ENCODE results near the gene CYP46A1.

CYP46A1 gene

GRCh38 chr14:99676657-99677056 lies 7.4 kb upstream of the CYP46A1 start:
- ATAC-seq = peak; percentile 47
- H3K4me3 Mint-ChIP-seq = no peak overlapping the region
- peak overlapping the region; percentile 61 for H3K27ac Mint-ChIP-seq
- H3K36me3 Mint-ChIP-seq = no peaks in the 10 kb centered on the region
- peaks cover 4% of the 10 kb centered on the region for H3K9me3 Mint-ChIP-seq
- H3K4me1 Mint-ChIP-seq = peaks cover 30% of the 10 kb centered on the region
- no peak for DNase-seq (ENCODE audit: low spot score in 2 of 2)

DNA sequence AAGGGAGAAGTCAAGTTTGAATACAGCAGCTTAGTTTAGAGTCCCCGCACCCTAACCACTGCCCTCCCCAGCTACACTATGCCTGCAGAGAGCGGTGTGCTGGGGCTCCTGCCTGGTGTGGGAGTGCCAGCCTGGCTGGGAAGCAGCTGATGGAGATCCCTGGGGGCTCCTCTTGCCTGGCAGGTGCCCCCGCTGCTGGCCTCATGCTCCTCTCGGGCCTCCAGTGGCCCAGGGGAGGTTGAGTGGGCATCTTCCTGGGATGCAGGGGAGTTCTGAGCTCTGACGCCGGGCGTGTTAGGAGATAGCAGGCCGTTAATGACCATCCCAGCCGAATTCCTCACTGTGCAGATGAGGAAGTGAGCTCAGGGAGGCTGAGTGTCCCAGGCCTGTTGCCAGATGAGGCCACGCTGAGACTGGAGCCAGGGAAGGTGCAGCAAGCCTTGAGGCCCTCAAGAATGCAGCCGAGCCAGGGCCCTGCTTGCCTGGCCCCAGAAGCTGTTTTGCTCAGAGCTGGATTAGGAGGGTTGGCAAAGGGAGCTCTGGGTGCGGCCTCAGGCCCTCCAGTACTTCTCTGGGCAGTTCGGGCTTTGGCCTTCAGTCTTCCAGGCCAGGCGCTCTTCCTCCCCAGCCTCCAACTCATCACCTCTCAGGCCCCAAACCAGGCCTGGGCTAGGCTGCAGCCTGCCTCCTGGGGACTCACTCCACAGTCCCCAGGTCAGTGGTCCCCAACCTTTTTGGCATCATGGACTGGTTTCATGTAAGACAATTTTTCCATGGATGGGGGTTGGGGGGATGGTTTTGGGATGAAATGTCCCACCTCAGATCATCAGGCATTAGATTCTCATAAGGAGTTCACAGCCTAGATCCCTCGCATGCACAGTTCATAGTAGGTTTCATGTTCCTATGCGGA lies 6.6 kb upstream of the CYP46A1 start:
- ATAC-seq (no peak), DNase-seq (ENCODE audit: low spot score in 2 of 2) (no peak)
- Mint-ChIP-seq H3K27ac (peak overlapping the region; percentile 61), H3K4me1 (peaks cover 26% of the 10 kb centered on the region), H3K36me3 (no peaks in the 10 kb centered on the region), H3K9me3 (peaks cover 4% of the 10 kb centered on the region), H3K4me3 (no peak overlapping the region)

DNA sequence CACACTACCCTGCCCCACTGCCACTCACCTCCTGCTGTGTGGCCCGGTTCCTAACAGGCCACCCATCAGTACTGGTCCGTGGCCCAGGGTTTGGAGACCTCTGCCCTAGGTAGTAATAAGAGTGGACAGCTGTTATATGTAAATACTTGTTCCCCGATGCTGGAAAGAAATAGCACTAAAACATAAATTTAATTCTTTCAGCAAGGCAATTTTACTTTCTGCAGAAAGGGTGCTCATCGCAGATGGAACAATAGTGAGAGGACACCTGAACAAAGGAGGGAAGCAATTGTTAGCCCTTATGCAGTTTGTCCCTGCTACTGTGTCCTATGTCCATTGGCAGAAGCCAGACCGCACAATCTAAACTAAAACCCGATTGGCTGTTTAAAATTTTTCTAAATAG lies 5.9 kb upstream of the CYP46A1 start:
- no peak for ATAC-seq
- Mint-ChIP-seq H3K36me3 (peaks cover under 1% of the 10 kb centered on the region), H3K9me3 (peaks cover 4% of the 10 kb centered on the region), H3K4me3 (no peak overlapping the region), H3K27ac (no peak overlapping the region), H3K4me1 (peaks cover 26% of the 10 kb centered on the region)
- DNase-seq (ENCODE audit: low spot score in 2 of 2) = no peak

GRCh38 chr14:99679111-99679510 lies 5.0 kb upstream of the CYP46A1 start:
- peaks cover 25% of the 10 kb centered on the region for H3K4me1 Mint-ChIP-seq
- H3K9me3 Mint-ChIP-seq = peaks cover 4% of the 10 kb centered on the region
- ATAC-seq (no peak), DNase-seq (ENCODE audit: low spot score in 2 of 2) (no peak)
- no peak overlapping the region for H3K27ac Mint-ChIP-seq
- H3K36me3 Mint-ChIP-seq = peaks cover 9% of the 10 kb centered on the region
- no peak overlapping the region for H3K4me3 Mint-ChIP-seq

DNA sequence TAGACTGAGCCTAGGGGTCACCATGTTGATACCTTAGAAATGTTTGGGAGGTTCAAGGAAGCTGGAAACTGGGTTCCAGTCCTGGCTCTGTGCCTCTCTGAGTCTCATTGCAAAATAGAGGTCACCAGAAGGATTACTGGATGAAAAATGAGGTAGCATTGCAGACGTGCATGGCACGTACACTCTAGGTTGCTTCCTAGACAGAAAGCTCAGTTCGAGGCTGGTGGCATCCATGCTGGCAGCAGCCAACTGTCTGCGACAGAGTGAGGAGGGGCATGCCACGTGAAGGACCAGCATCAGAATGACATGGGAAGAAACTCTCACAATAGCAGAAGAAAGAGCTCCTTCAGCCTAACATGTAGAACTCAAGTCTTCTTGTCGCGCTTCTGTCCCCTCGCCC lies 4.6 kb upstream of the CYP46A1 start:
- no peak overlapping the region for H3K27ac Mint-ChIP-seq
- no peak for DNase-seq (ENCODE audit: low spot score in 2 of 2)
- ATAC-seq = no peak
- H3K9me3 Mint-ChIP-seq = peaks cover 4% of the 10 kb centered on the region
- no peak overlapping the region for H3K4me3 Mint-ChIP-seq
- peaks cover 25% of the 10 kb centered on the region for H3K4me1 Mint-ChIP-seq
- peaks cover 9% of the 10 kb centered on the region for H3K36me3 Mint-ChIP-seq

DNA sequence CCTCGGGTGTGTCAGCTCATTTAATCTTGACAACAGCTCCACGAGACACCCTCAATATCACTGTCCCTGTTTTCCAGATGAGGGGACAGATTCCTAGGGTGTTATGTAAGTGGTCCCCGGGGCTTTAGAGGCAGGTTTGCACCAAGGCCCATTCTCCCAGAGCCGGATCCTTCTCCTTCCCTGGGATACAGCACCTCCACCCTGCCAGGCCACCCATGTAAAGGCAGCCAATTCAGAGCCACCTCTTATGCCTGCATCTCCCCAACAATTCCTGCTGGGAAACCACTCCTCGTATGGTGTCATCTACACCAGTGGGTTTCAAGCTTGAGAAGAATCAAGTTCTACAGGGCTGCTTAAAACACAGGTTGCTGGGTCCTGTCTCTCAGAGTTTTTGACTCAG lies 4.1 kb upstream of the CYP46A1 start:
- ATAC-seq (no peak), DNase-seq (ENCODE audit: low spot score in 2 of 2) (no peak)
- Mint-ChIP-seq H3K4me3 (no peak overlapping the region), H3K36me3 (peaks cover 9% of the 10 kb centered on the region), H3K27ac (no peak overlapping the region), H3K9me3 (peaks cover 4% of the 10 kb centered on the region), H3K4me1 (peaks cover 25% of the 10 kb centered on the region)

DNA sequence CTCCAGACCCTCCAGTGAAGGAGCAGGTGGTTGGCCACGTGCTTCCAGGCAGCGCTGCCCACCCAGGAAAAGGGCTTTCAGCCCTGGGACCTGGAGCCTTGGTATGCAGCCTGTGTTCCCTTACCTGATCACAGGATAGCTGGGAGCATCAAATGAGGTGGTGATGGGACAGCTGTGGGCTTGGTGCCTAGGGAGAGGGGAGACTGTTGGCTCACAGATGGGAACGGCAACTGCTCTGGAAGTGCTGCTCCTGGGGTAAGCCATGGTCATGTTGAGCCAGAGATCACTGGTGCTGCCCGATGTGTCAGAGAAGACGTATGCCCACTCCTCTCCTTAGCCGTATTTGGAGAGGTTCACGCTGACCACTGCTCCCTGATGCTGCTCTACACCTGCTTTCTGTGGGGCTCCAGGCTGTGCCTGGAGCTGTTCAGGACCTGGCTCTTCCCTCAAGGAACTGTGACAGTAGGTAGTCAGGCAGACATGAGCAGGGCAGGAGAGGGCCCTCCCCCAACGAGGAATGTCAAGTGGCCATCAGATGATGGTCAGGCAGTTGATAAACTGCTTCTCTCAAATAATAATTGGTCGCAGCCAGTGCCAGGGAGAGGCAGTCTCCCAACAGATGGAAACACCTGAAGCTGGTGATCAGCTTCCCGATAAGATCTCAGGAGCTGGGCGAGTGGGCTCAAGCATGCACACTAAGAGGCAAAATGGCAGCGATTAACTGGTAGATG lies 2.8 kb upstream of the CYP46A1 start:
- DNase-seq (ENCODE audit: low spot score in 2 of 2) = no peak

GRCh38 chr14:99681832-99682148 lies 2.3 kb upstream of the CYP46A1 start:
- Mint-ChIP-seq H3K9me3 (peaks cover 4% of the 10 kb centered on the region), H3K27ac (no peak overlapping the region), H3K36me3 (peaks cover 9% of the 10 kb centered on the region), H3K4me1 (peaks cover 23% of the 10 kb centered on the region), H3K4me3 (no peak overlapping the region)
- ATAC-seq (no peak), DNase-seq (ENCODE audit: low spot score in 2 of 2) (no peak)

More for the DNA sequence above, 2.8 kb upstream of the CYP46A1 start:
- Mint-ChIP-seq H3K4me3 (no peak overlapping the region), H3K9me3 (peaks cover 4% of the 10 kb centered on the region), H3K36me3 (peaks cover 9% of the 10 kb centered on the region), H3K4me1 (peaks cover 28% of the 10 kb centered on the region), H3K27ac (no peak overlapping the region)
- ATAC-seq = no peak

GRCh38 chr14:99682809-99683618 lies 1.1 kb upstream of the CYP46A1 start:
- peaks cover 4% of the 10 kb centered on the region for H3K9me3 Mint-ChIP-seq
- peaks cover 25% of the 10 kb centered on the region for H3K4me1 Mint-ChIP-seq
- ATAC-seq (peak; percentile 54), DNase-seq (ENCODE audit: low spot score in 2 of 2) (peak; percentile 92 to 93)
- H3K4me3 Mint-ChIP-seq = peak overlapping the region; percentile 82
- peak overlapping the region; percentile 86 for H3K27ac Mint-ChIP-seq
- H3K36me3 Mint-ChIP-seq = peaks cover 9% of the 10 kb centered on the region

- DNase-seq (ENCODE audit: low spot score in 2 of 2) (no peak), ATAC-seq (peak; percentile 6)
- no peak overlapping the region for H3K27ac Mint-ChIP-seq
- H3K36me3 Mint-ChIP-seq = peaks cover 17% of the 10 kb centered on the region
- H3K9me3 Mint-ChIP-seq = no peaks in the 10 kb centered on the region
- H3K4me1 Mint-ChIP-seq = peaks cover 36% of the 10 kb centered on the region
- H3K4me3 Mint-ChIP-seq = peak overlapping the region; percentile 82
Observed at GRCh38 chr14:99684410-99684934, 374 bp downstream of the CYP46A1 start.

- H3K36me3 Mint-ChIP-seq = peaks cover 17% of the 10 kb centered on the region
- ATAC-seq (no peak), DNase-seq (ENCODE audit: low spot score in 2 of 2) (no peak)
- H3K4me3 Mint-ChIP-seq = peak overlapping the region; percentile 53
- no peaks in the 10 kb centered on the region for H3K9me3 Mint-ChIP-seq
- peaks cover 36% of the 10 kb centered on the region for H3K4me1 Mint-ChIP-seq
- H3K27ac Mint-ChIP-seq = no peak overlapping the region
Observed at GRCh38 chr14:99685151-99685591, 1.1 kb downstream of the CYP46A1 start.

GRCh38 chr14:99685596-99685995 lies 1.5 kb downstream of the CYP46A1 start:
- Mint-ChIP-seq H3K27ac (peak overlapping the region; percentile 70), H3K4me1 (peaks cover 36% of the 10 kb centered on the region), H3K4me3 (peak overlapping the region; percentile 53), H3K36me3 (peaks cover 17% of the 10 kb centered on the region), H3K9me3 (no peaks in the 10 kb centered on the region)
- ATAC-seq (no peak), DNase-seq (ENCODE audit: low spot score in 2 of 2) (no peak)

DNA sequence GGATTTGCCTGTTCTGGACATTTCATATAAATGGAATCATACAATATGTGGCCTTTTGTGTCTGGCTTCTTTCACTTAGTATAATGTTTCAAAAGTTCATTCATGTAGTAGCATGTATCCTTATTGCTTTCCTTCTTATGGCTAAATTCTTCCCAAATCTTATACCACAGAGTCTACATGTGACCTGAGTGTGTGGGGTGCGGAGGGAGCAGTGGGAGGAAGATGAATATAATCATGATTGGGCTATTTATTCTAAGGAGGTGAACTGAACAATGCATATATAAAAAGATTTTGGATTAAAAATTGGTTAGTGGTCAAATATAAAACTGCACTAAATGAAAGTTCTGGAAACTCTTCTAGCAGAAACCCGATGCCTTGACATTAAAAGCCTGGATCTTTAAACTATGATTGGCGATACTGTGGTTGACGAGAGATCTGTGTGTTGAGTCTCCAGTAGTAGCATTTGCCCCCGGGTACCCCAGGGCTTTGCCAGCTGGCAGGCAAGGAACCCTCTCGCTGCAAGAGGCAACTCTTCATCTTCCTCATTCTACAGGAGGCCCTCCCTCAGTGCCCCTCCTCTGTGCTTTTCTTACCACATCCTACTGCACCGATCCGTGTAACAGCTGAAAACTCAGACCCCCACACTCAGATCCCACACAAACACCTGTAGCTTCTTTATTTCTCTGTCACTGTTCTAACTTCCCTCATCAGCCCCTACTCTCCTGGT lies 2.6 kb downstream of the CYP46A1 start:
- no peak overlapping the region for H3K4me3 Mint-ChIP-seq
- peak in 1 of 2 donors; percentile 41 for DNase-seq (ENCODE audit: low spot score in 2 of 2)
- peaks cover 17% of the 10 kb centered on the region for H3K36me3 Mint-ChIP-seq
- ATAC-seq = no peak
- H3K27ac Mint-ChIP-seq = no peak overlapping the region
- peaks cover 36% of the 10 kb centered on the region for H3K4me1 Mint-ChIP-seq
- H3K9me3 Mint-ChIP-seq = no peaks in the 10 kb centered on the region

All from stimulated activated effector memory CD8-positive, alpha-beta T cell treated with anti-CD3 and anti-CD28 coated beads, Interleukin-12 subunit alpha, Interleukin-12 subunit beta, amount 100 ng/mL, for 72 hours (primary cell).